ENCODE results near the gene GRIK4.

GRIK4 gene

GRCh38 chr11:120634706-120635105 lies 123.2 kb downstream of the GRIK4 start:
- no peak for DNase-seq (ENCODE audit: low read depth in 1 of 2, low spot score in 1 of 2)
- Histone ChIP-seq H3K4me3 (replicated peaks; ENCODE audit: insufficient read depth, low read length) (no peak overlapping the region), H3K27ac (replicated peaks) (no peak overlapping the region), H3K27me3 (ENCODE audit: insufficient read depth, poor library complexity, severe bottlenecking) (no peaks in the 10 kb centered on the region)
- TF ChIP-seq REST (IDR thresholded peaks at IDR 0.05; ENCODE audit: insufficient replicate concordance, low read depth) (no peak), POLR2AphosphoS5 (IDR thresholded peaks at IDR 0.05; ENCODE audit: low read depth) (no peak), CTCF (IDR thresholded peaks at IDR 0.05; ENCODE audit: insufficient read depth, low read length) (no peak), SPI1 (IDR thresholded peaks at IDR 0.05; ENCODE audit: borderline replicate concordance, low read depth) (no peak), GABPA (IDR thresholded peaks at IDR 0.05; ENCODE audit: low read depth) (no peak)

GRCh38 chr11:120635136-120635810 lies 123.7 kb downstream of the GRIK4 start:
- no peak for DNase-seq (ENCODE audit: low read depth in 1 of 2, low spot score in 1 of 2)
- H3K27ac ChIP-seq (replicated peaks) = no peak overlapping the region
- no peaks in the 10 kb centered on the region for H3K27me3 ChIP-seq (ENCODE audit: insufficient read depth, poor library complexity, severe bottlenecking)

More at GRCh38 chr11:120635136-120635810, 123.7 kb downstream of the GRIK4 start:
- no peak for TF ChIP-seq POLR2AphosphoS5 (IDR thresholded peaks at IDR 0.05; ENCODE audit: low read depth)
- no peak for TF ChIP-seq REST (IDR thresholded peaks at IDR 0.05; ENCODE audit: insufficient replicate concordance, low read depth)
- no peak for TF ChIP-seq GABPA (IDR thresholded peaks at IDR 0.05; ENCODE audit: low read depth)
- TF ChIP-seq SPI1 (IDR thresholded peaks at IDR 0.05; ENCODE audit: borderline replicate concordance, low read depth) = no peak
- TF ChIP-seq CTCF (IDR thresholded peaks at IDR 0.05; ENCODE audit: insufficient read depth, low read length) = no peak
- H3K4me3 ChIP-seq (replicated peaks; ENCODE audit: insufficient read depth, low read length) = no peak overlapping the region
